Subcutaneous adipose tissue (tissue), 4 donors: ENCODE measurements around the gene HS3ST1. TPM values are rescaled to one million over a fixed set of nuclear protein-coding genes. Genes with fewer than 3 reads are reported as not detected.

Experiments used
- small RNA-seq: library from RNA; depleted of rRNA; stranded (forward); fragments of <200 nt; gene quantifications from one replicate; pipeline ENCODE3, GENCODE V24; 2016
- total RNA-seq, 4 donors: library from RNA; depleted of rRNA; stranded (reverse); fragments of >200 nt; gene quantifications; one replicate each; pipeline ENCODE4 v1.1.0, GENCODE V29; 2016
- TF ChIP-seq, protein P1 (sequence below): fragments of 450-650 bp; IDR thresholded peaks from one replicate; pipeline ENCODE4 v1.5.1; 2016; ENCODE audit warnings: low read depth, mild to moderate bottlenecking, control low read depth, antibody characterized with exemption, moderate library complexity

The HS3ST1 gene
- total RNA-seq, 4 donors from 2014 or later = 0.16 to 2.1 (median 1.3) TPM

DNA sequence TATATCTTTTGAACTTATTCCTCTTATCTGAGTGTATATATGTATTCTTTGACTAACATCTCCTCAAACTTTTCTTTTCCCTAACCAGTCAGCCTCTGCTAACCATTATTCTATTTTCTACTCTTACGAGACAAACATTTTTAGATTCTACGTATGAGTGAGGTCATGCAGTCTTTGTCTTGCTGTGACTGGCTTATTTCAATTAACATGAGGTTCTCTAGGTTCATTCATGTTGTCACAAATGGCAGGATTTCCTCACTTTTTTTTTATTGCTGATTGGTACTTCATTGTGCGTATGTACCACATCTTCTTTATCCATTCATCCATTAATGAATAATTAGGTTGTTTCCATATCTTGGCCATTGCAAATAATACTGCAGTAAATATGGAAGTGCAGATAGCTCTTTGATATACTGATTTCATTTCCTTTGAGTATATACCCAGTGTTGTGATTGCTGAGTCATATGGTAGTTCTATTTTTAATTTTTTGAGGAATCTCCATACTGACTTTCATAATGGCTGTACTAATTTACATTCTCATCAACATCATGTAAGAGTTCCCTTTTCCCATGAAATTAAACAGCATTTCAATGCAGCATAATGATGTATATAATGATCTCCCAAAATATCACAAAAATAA lies 80.1 kb downstream of the HS3ST1 start:
- TF ChIP-seq, protein P1, sequence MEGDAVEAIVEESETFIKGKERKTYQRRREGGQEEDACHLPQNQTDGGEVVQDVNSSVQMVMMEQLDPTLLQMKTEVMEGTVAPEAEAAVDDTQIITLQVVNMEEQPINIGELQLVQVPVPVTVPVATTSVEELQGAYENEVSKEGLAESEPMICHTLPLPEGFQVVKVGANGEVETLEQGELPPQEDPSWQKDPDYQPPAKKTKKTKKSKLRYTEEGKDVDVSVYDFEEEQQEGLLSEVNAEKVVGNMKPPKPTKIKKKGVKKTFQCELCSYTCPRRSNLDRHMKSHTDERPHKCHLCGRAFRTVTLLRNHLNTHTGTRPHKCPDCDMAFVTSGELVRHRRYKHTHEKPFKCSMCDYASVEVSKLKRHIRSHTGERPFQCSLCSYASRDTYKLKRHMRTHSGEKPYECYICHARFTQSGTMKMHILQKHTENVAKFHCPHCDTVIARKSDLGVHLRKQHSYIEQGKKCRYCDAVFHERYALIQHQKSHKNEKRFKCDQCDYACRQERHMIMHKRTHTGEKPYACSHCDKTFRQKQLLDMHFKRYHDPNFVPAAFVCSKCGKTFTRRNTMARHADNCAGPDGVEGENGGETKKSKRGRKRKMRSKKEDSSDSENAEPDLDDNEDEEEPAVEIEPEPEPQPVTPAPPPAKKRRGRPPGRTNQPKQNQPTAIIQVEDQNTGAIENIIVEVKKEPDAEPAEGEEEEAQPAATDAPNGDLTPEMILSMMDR = no peak

DNA sequence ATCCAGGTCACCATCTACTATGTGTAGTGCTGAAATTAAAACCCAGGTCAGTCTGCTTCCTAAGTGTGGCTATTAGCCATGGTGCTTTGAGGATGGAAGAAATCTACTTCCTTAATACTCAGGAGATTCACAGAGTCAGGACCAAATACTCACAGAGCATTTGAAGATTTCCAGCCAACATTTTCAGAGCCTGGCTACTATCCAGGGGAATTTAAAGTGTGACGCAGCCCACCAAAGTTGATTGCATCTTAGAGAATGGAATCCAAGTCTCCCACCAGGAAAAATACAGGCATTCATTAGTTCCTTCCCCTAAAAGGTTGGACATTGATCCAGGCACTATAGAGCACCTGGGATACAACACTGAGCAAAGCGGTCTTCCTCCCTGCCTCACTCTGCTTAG lies 83.8 kb downstream of the HS3ST1 start:
- TF ChIP-seq, protein P1 = no peak

DNA sequence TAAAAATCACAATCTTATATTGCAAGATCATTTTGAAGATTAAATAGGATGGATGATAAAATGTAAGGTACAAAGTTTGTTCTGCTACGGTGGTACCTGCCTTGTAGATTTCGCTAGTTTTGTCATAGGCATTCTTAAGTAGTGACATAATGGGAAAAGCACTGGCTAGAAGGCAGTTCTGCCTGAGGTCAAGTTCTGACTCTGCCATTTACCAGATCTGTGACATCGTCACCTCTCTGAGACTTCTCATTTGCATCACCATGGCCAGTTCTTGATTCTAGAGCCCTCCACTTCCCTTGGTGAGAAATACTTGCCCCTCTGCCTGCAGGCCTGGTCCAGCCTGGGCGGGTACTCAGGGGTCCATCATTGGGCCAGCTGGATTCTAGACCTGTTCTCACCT lies 85.2 kb downstream of the HS3ST1 start:
- TF ChIP-seq, protein P1 = no peak

Small RNAs within 50 kb of the gene (small RNA-seq; reads per million reads assigned to genes)
- gene MIR572 (not detected), gene RNA5SP156 (not detected)
